Gastrocnemius medialis (tissue), 4 donors: ENCODE results near the gene MAD2L1.
"Not testable (repeated sequence)": the region's sequence is repeated elsewhere in the genome, so short reads cannot be mapped to it uniquely, and the experiment has no call there.

Experiments
- POLR2A ChIP-seq, 2 donors: fragments of 450-650 bp; IDR thresholded peaks; one replicate each; pipeline ENCODE4 v1.6.1; 2017; ENCODE audit warnings: antibody characterized with exemption in 2 of 2, mild to moderate bottlenecking in 2 of 2, moderate library complexity in 2 of 2
- TF ChIP-seq, protein P1 (sequence below), 5 experiments: fragments of 450-650 bp in 3 of 5; fragments of 200-600 bp in 2 of 5; sonication (generic) in 2 of 5; IDR thresholded peaks in 4 of 5; conservative IDR thresholded peaks in 1 of 5; 1 replicate in 4 of 5; 2 replicates in 1 of 5; pipeline ENCODE4 v1.5.1; 2016 to 2019; ENCODE audit warnings: antibody characterized with exemption in 5 of 5, mild to moderate bottlenecking in 3 of 5, moderate library complexity in 3 of 5

- not testable (repeated sequence) for TF ChIP-seq POLR2A (IDR thresholded peaks at IDR 0.05)
- TF ChIP-seq, protein P1, sequence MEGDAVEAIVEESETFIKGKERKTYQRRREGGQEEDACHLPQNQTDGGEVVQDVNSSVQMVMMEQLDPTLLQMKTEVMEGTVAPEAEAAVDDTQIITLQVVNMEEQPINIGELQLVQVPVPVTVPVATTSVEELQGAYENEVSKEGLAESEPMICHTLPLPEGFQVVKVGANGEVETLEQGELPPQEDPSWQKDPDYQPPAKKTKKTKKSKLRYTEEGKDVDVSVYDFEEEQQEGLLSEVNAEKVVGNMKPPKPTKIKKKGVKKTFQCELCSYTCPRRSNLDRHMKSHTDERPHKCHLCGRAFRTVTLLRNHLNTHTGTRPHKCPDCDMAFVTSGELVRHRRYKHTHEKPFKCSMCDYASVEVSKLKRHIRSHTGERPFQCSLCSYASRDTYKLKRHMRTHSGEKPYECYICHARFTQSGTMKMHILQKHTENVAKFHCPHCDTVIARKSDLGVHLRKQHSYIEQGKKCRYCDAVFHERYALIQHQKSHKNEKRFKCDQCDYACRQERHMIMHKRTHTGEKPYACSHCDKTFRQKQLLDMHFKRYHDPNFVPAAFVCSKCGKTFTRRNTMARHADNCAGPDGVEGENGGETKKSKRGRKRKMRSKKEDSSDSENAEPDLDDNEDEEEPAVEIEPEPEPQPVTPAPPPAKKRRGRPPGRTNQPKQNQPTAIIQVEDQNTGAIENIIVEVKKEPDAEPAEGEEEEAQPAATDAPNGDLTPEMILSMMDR (IDR thresholded peaks at IDR 0.05 in 4 of 5, conservative IDR thresholded peaks at IDR 0.05 in 1 of 5): not testable (repeated sequence)
These were observed 2.9 kb downstream of the MAD2L1 start for GRCh38 chr4:120063711-120064110.
